HEK293 (cell line): ENCODE data around the gene REC8.

Source experiments
- CTCF ChIA-PET: fragments of 350-600 bp; formaldehyde crosslinking; extraction: SDS; loops from one replicate; lab custom pipeline; 2021; ENCODE audit warnings: antibody characterized with exemption; lab: Yijun Ruan, JAX
- POLR2A ChIA-PET: fragments of 300-600 bp; formaldehyde crosslinking; extraction: SDS; loops from one replicate; lab custom pipeline; 2020; ENCODE audit warnings: antibody characterized with exemption, inconsistent platforms; lab: Yijun Ruan, JAX
- H3K27ac ChIP-seq: fragments of 200-500 bp; sonication (Bioruptor generic); 2 replicates; pipeline ENCODE4 v1.5.1; 2014; ENCODE audit warnings: low read depth, low read length, control low read depth, inconsistent platforms; ENCODE audit errors: extremely low read depth
- H3K36me3 ChIP-seq, 2 experiments: fragments of 200-500 bp in 1 of 2; sonication (Bioruptor generic) in 1 of 2; 1 replicate in 1 of 2; 2 replicates in 1 of 2; pipeline ENCODE4 v1.5.1; 2014 to 2017; ENCODE audit warnings: inconsistent platforms in 2 of 2, low read length in 2 of 2; ENCODE audit not compliant: control insufficient read depth in 2 of 2, insufficient read depth in 1 of 2
- H3K4me1 ChIP-seq: fragments of 200-500 bp; sonication (Bioruptor generic); 2 replicates; pipeline ENCODE4 v1.5.1; 2014; ENCODE audit warnings: mild to moderate bottlenecking, low read length, inconsistent platforms; ENCODE audit not compliant: control insufficient read depth, insufficient read depth
- H3K4me3 ChIP-seq: 2 replicates; pipeline ENCODE4 v1.5.1; 2011; ENCODE audit warnings: low read depth, mild to moderate bottlenecking, control low read depth, low read length, moderate library complexity
- H3K9me3 ChIP-seq: fragments of 200-500 bp; sonication (Bioruptor generic); 2 replicates; pipeline ENCODE4 v1.5.1; 2014; ENCODE audit warnings: low read depth, low read length, inconsistent platforms; ENCODE audit not compliant: control insufficient read depth, insufficient read depth
- INSM2 ChIP-seq: fragments of 450-650 bp; formaldehyde crosslinking; IDR thresholded peaks from 2 replicates; pipeline ENCODE4 v1.5.1; 2016; ENCODE audit warnings: missing biosample characterization, missing genetic modification characterization
- KLF7 ChIP-seq: fragments of 450-650 bp; formaldehyde crosslinking; IDR thresholded peaks from 2 replicates; pipeline ENCODE4 v1.5.1; 2016; ENCODE audit warnings: missing biosample characterization, missing genetic modification characterization, borderline replicate concordance
- ZBTB48 ChIP-seq: fragments of 450-650 bp; formaldehyde crosslinking; IDR thresholded peaks from 2 replicates; pipeline ENCODE4 v1.5.1; 2016; ENCODE audit warnings: missing biosample characterization, missing genetic modification characterization
- ZIC2 ChIP-seq: fragments of 450-650 bp; formaldehyde crosslinking; IDR thresholded peaks from 2 replicates; pipeline ENCODE4 v1.5.1; 2016; ENCODE audit warnings: missing biosample characterization, missing genetic modification characterization
- ZNF174 ChIP-seq: fragments of 450-650 bp; formaldehyde crosslinking; IDR thresholded peaks from 2 replicates; pipeline ENCODE4 v1.5.0; 2017; ENCODE audit warnings: missing biosample characterization, mild to moderate bottlenecking, missing genetic modification characterization
- ZNF350 ChIP-seq: fragments of 450-650 bp; formaldehyde crosslinking; IDR thresholded peaks from 2 replicates; pipeline ENCODE4 v1.5.0; 2017; ENCODE audit warnings: missing biosample characterization, mild to moderate bottlenecking, missing genetic modification characterization
- ZNF394 ChIP-seq: fragments of 450-650 bp; formaldehyde crosslinking; IDR thresholded peaks from 2 replicates; pipeline ENCODE4 v1.5.1; 2016; ENCODE audit warnings: missing biosample characterization, missing genetic modification characterization, mild to moderate bottlenecking, moderate library complexity, borderline replicate concordance
- ZNF544 ChIP-seq: fragments of 450-650 bp; formaldehyde crosslinking; IDR thresholded peaks from 2 replicates; pipeline ENCODE4 v1.5.0; 2017; ENCODE audit warnings: missing biosample characterization, missing genetic modification characterization
- ZNF585B ChIP-seq: fragments of 450-650 bp; formaldehyde crosslinking; IDR thresholded peaks from 2 replicates; pipeline ENCODE4 v1.5.1; 2016; ENCODE audit warnings: missing biosample characterization, missing genetic modification characterization
- ZNF600 ChIP-seq: fragments of 450-650 bp; formaldehyde crosslinking; IDR thresholded peaks from 2 replicates; pipeline ENCODE4 v1.5.1; 2016; ENCODE audit warnings: missing biosample characterization, missing genetic modification characterization
- ZNF777 ChIP-seq: fragments of 450-650 bp; formaldehyde crosslinking; IDR thresholded peaks from 2 replicates; pipeline ENCODE4 v1.5.1; 2017; ENCODE audit warnings: missing biosample characterization, missing genetic modification characterization, borderline replicate concordance
- ZNF843 ChIP-seq: fragments of 450-650 bp; formaldehyde crosslinking; IDR thresholded peaks from 2 replicates; pipeline ENCODE4 v1.5.1; 2016; ENCODE audit warnings: missing biosample characterization, missing genetic modification characterization
- TF ChIP-seq, protein P1 (sequence below): fragments of 450-650 bp; formaldehyde crosslinking; IDR thresholded peaks from 2 replicates; pipeline ENCODE4 v1.5.1; 2016; ENCODE audit warnings: missing biosample characterization, missing genetic modification characterization
- TF ChIP-seq, protein P2 (sequence below): fragments of 450-650 bp; formaldehyde crosslinking; IDR thresholded peaks from 2 replicates; pipeline ENCODE4 v1.5.1; 2016; ENCODE audit warnings: missing biosample characterization, missing genetic modification characterization, borderline replicate concordance

Gene REC8

GRCh38 chr14:24131549-24131966 lies 40.3 kb upstream of the REC8 start:
- H3K36me3 ChIP-seq: no peaks in the 10 kb centered on the region
- no peak overlapping the region for H3K27ac ChIP-seq
- ChIA-PET POLR2A (no interaction called here), CTCF (no interaction called here)
- H3K9me3 ChIP-seq: no peaks in the 10 kb centered on the region
- H3K4me1 ChIP-seq: no peaks in the 10 kb centered on the region
- no peak overlapping the region for H3K4me3 ChIP-seq
- TF ChIP-seq ZBTB48 (tag by site-specific recombination): no peak
- no peak for TF ChIP-seq ZNF544 (tag by site-specific recombination)
- no peak for TF ChIP-seq INSM2 (tag by site-specific recombination)
- no peak for TF ChIP-seq ZNF350 (tag by site-specific recombination)
- no peak for TF ChIP-seq ZNF843 (tag by site-specific recombination)
- no peak for TF ChIP-seq ZNF777 (tag by site-specific recombination)
- TF ChIP-seq, protein P1, sequence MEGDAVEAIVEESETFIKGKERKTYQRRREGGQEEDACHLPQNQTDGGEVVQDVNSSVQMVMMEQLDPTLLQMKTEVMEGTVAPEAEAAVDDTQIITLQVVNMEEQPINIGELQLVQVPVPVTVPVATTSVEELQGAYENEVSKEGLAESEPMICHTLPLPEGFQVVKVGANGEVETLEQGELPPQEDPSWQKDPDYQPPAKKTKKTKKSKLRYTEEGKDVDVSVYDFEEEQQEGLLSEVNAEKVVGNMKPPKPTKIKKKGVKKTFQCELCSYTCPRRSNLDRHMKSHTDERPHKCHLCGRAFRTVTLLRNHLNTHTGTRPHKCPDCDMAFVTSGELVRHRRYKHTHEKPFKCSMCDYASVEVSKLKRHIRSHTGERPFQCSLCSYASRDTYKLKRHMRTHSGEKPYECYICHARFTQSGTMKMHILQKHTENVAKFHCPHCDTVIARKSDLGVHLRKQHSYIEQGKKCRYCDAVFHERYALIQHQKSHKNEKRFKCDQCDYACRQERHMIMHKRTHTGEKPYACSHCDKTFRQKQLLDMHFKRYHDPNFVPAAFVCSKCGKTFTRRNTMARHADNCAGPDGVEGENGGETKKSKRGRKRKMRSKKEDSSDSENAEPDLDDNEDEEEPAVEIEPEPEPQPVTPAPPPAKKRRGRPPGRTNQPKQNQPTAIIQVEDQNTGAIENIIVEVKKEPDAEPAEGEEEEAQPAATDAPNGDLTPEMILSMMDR (tag by site-specific recombination): no peak
- TF ChIP-seq ZIC2 (tag by site-specific recombination): no peak
- TF ChIP-seq ZNF394: no peak

GRCh38 chr14:24132061-24132685 lies 39.7 kb upstream of the REC8 start:
- H3K36me3 ChIP-seq: peaks cover 0 to under 1% of the 10 kb centered on the region in 2 experiments; a peak in 1 of 3 replicates
- ChIA-PET CTCF (interaction anchor here (1.0 kb wide), 1 partner anchor 23 kb away, joined by 5 read pairs; no protein-coding TSS in a partner anchor), POLR2A (interaction anchor here (0.9 kb wide), 1 partner anchor 38 kb away, joined by 3 read pairs; the partner anchor contains the start of gene PCK2)
- H3K4me3 ChIP-seq: no peak overlapping the region
- TF ChIP-seq, protein P2, sequence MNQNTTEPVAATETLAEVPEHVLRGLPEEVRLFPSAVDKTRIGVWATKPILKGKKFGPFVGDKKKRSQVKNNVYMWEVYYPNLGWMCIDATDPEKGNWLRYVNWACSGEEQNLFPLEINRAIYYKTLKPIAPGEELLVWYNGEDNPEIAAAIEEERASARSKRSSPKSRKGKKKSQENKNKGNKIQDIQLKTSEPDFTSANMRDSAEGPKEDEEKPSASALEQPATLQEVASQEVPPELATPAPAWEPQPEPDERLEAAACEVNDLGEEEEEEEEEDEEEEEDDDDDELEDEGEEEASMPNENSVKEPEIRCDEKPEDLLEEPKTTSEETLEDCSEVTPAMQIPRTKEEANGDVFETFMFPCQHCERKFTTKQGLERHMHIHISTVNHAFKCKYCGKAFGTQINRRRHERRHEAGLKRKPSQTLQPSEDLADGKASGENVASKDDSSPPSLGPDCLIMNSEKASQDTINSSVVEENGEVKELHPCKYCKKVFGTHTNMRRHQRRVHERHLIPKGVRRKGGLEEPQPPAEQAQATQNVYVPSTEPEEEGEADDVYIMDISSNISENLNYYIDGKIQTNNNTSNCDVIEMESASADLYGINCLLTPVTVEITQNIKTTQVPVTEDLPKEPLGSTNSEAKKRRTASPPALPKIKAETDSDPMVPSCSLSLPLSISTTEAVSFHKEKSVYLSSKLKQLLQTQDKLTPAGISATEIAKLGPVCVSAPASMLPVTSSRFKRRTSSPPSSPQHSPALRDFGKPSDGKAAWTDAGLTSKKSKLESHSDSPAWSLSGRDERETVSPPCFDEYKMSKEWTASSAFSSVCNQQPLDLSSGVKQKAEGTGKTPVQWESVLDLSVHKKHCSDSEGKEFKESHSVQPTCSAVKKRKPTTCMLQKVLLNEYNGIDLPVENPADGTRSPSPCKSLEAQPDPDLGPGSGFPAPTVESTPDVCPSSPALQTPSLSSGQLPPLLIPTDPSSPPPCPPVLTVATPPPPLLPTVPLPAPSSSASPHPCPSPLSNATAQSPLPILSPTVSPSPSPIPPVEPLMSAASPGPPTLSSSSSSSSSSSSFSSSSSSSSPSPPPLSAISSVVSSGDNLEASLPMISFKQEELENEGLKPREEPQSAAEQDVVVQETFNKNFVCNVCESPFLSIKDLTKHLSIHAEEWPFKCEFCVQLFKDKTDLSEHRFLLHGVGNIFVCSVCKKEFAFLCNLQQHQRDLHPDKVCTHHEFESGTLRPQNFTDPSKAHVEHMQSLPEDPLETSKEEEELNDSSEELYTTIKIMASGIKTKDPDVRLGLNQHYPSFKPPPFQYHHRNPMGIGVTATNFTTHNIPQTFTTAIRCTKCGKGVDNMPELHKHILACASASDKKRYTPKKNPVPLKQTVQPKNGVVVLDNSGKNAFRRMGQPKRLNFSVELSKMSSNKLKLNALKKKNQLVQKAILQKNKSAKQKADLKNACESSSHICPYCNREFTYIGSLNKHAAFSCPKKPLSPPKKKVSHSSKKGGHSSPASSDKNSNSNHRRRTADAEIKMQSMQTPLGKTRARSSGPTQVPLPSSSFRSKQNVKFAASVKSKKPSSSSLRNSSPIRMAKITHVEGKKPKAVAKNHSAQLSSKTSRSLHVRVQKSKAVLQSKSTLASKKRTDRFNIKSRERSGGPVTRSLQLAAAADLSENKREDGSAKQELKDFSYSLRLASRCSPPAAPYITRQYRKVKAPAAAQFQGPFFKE (tag by site-specific recombination): no peak
- TF ChIP-seq ZNF585B (no peak), KLF7 (tag by site-specific recombination) (no peak), ZNF600 (no peak), ZNF174 (no peak)
- no peak overlapping the region for H3K27ac ChIP-seq
- no peaks in the 10 kb centered on the region for H3K9me3 ChIP-seq
- no peaks in the 10 kb centered on the region; the same call in 1 of the 2 replicates for H3K4me1 ChIP-seq
